GM18508 (cell line): ENCODE measurements around the gene EVI5L.
"Not testable (repeated sequence)": the region's sequence is repeated elsewhere in the genome, so short reads cannot be mapped to it uniquely, and the experiment has no call there.

Experiments used
- ATAC-seq: cut with Tn5 transposase; IDR thresholded peaks from one replicate; pipeline ENCODE4 v1.9.1; 2021; ENCODE audit warnings: moderate number of reproducible peaks; ENCODE audit not compliant: insufficient read depth, unreplicated experiment

EVI5L gene

DNA sequence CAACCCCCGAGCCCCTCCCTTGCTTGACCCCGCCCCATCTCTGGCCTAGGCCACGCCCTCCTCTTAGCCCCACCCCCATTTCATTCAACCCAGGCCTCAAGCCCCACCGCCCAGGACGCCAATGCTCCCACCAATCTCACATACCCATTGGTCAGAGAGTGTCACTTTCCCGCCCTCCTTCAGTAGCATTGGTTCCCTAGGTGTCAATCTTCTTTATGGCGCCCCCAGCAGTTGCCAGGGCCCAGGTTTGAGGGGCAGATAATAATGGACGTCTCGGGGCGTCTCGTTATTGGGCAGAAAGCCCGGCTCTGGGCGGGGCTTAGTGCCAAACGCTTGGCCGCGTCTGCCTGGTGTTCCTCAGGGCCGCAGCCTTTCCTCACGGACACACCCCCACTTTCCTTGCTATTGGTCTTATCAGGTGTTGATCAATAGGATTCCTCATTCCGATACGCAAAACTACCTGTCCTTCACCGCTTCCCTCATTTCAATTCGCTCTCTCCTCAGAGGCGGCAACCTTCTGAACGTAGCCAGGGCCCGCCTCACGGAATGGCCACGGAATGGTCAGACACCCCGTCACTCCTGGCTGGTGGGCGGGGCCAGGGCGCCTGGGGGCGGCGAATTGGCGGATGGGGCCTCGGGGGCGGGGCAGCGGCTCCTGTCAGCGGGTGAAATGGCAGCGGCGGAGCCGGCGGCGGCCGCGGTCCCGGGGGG is at the start of gene EVI5L:
Gene EVI5L (plus strand): TSS at position 658 of the 711 bp plus-strand sequence. CDS start 16,325 bp downstream, outside the sequence.
- ATAC-seq: peak; percentile 77

DNA sequence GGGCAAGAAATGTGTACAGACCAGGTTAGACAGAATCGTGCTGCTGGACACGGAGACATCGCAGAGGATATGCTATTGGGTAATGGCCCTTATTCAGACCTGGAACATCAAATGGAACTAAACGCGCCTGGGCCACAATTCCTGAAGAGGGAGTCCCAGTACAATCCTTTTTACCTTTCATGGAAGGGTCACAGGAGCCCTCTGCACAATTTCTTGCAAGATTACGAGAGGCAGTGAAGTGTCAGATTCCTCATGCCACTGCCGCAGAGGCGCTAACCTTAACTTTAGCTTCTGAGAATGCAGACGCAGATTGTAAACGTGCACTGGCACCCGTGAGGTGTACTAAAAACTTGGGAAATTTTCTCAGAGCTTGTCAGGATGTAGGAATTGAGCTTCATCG is 48.9 kb upstream of the EVI5L start:
- no peak for ATAC-seq

DNA sequence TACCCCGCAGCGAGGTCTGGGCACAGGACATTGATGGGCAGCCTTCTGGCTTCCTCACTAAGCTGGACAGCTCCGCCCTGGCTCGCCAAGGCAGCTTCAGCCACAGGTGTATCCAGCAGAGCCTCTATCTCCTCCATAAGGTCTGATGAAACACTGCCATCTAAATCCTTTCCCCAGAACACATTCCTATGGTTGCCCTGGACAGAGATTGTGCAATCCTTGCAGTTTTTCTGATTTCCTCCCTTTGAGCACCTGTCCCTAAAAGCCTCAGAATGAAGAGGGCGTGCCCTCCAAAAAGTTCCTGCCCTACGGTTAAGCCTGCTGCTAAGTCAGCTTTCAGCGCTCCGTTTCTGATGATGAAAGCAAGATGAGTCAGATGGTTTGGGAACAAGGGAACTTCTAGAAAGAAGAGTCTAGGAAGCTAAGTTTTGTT is 46.0 kb upstream of the EVI5L start:
- ATAC-seq: no peak

DNA sequence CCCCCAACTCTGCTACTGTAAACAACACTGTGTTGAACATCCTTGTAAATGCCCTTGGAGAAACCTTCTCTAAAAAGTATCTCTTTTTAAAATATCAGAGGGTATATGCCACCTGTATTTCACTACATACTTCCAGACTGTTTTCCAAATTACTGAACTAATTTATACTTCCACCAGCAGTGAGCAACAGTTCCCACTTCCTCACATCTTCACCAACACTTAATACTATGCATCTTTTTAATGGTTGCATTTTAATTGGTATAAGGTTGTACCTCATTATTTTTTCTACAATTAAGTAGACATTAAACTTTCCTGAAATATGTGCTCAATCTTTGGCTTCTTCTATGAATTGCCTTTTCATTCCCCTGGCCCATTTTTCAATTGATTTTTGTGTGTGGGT is 45.2 kb upstream of the EVI5L start:
- no peak for ATAC-seq

DNA sequence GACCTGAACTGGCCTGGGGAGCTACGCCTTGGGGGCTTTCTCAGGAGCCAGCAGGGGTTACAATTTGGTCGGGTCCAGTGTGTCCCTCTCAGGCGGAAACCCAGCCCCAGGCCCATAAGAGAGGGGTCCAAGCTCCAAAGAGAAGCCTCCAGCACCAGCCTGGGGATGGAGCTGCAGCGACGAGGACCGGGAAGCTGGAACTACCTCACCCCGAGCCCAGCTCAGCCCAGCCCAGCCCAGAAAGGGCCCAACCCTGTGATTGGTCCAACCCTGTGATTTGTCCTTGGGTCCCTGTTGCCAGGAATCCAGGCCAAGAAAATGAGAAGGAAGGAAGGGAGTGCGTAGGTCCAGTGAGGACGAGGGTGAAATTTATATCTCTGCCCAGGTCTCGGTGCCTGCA is 42.9 kb upstream of the EVI5L start:
- no peak for ATAC-seq

DNA sequence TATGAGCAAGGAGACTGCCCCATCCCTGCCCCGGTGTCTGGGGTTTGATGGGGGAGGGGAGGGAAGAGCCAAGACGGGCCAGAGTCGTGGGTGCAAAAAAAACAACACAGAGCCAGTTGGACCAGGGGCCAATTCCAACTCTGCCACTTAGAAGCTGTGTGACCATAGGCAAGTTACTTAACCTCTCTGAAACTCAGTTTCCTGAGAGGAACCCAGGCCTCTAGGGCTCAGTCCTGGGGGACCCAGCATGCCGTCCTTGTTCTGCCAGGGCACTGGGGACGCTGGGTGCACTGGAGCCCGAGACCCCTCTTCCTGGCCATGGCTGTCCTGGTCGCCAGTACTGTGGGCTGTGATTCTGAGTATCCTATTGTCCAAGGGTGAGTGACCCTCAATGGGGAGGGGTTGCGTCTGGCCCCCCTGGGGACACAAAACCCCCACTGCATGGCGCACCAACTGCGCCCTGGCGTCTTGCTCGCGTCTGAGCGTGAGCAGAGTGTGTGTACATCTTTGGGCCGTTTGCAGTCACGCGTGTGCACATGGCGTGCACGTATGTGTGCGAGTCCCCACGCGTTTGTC is 42.3 kb upstream of the EVI5L start:
- ATAC-seq: no peak

DNA sequence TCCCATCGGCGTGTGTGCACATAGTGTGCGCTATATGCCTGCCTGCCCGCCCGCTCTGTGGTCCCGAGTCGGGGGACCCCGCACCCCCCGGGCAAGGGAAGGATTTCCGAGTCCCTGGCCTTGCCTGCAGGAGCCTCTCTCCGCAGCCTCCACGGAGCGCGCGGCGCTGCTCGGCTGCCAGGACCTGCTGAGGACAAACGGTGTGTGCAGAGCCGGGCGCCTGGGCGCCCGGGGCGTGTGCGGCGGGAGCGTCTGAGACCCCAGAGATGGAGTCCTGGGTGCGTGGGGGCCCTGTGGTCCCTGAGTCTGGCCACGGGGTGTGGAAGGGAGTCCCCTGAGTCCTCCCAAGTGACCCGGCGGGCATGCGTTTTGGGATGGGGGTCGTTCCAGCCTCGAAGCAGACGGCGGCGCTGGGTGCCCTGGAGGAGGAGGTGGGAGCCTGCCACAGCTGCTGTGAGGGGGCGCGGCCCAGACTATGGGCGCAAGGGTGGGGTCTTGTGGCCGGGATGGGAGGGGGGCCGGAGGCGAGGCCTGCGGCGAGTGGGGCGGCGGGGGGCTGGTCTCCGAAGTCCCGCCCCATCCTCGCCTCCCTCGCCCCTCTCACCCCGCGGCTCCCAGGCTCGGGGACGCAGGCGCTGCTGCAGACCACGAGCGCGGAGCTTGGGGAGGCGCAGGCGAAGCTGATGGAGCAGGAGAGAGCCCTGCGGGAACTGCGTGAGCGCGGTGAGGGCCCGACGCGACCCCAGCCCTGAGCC is 41.7 kb upstream of the EVI5L start:
- no peak for ATAC-seq

DNA sequence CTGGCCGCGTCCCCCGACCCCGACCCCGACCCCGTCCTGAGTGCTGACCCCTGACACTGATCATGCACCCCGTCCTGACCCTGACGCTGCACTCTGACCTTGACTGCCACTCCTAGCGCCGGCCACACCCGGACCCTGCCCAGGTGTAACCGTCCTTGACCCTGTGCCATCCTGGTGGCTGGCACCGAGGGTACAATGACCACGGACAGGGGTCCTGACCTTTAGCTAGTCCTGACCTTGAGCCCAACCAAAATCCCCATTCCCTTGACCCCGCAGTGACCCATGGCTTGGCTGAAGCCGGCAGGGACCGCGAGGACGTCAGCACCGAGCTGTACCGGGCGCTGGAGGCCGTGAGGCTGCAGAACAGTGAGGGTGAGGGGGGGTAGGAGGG is 41.1 kb upstream of the EVI5L start:
- no peak for ATAC-seq

DNA sequence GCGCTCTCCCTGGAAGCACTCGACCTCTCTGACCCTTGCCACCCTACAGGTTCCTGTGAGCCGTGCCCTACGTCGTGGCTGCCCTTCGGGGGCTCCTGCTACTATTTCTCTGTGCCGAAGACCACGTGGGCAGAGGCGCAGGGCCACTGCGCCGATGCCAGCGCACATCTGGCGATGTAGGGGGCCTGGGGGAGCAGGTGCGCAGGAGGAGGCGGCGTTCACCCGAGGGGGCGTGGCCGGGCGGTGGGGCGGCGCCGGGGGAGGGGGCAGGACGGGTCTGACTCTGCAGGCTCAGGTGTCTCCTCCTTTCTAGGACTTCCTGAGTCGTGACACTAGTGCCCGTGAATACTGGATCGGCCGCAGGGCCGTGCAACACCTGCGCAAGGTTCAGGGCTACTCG is 40.6 kb upstream of the EVI5L start:
- no peak for ATAC-seq

DNA sequence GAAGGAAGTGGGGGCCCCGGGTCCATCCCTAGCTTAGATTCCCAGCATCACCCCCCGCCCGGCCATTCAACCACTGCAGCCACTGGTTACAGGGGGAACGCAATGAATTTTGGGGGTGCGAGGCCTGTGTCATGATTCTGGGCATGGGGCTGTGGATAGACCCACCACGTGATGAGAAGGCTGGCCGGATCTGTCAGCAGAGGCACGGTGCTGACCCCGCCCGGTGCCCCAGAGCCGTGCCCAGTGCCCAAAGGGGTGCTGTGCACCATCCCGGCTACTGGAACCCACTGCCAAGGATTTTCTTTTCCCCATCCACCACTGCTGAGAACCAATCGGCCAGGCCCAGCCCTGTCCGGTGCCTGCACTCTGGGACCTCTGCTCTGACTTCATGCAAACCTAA is 39.6 kb upstream of the EVI5L start:
- ATAC-seq: no peak

DNA sequence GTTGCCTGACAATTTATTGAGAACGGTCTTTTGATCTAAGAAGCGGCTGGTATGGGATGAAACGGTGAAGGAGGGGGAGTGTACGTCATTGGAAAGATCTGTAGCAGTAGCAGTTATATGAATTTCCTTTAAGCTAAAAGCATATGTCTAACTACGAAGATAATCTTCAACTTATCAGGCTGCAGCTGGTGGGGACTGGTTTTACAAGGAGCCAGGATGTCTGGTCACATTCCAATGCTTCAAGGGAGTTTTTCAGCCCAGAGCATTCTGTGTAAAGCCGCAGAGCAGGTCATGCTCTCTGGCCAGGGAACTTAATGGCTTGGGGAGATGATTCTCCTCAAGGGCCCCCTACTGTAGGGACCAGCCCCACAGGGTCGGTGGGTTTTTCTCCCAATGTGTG is 37.7 kb upstream of the EVI5L start:
- ATAC-seq: no peak

DNA sequence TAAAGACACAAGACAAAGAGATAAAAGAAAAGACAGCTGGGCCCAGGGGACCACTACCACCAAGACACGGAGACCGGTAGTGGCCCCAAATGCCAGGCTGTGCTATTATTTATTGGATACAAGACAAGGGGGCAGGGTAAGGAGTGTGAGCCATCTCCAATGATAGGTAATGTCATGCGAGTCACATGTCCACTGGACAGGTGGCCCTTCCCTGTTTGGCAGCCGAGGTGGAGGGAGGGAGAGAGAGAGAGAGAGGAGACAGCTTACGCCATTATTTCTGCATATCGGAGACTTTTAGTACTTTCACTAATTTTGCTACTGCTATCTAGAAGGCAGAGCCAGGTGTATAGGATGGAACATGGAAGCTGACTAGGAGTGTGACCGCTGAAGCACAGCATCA is 37.3 kb upstream of the EVI5L start:
- ATAC-seq: not testable (repeated sequence)

DNA sequence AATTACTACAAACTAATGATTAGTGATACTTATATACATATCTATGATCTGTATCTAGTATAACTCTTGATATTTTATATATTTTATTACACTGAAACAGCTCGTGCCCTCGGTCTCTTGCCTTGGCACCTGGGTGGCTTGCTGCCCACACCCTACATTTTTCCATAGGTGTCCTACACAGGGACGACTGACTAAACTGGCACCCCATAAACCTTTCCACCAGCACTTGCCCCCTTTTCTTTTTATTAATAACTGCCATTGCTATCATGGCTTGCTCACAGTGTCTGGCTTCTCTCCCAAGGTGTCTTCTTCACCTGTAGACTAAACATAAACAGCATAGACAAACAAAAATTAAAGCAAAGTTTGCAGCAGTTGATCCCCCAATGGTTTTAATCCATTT is 36.5 kb upstream of the EVI5L start:
- ATAC-seq: no peak

DNA sequence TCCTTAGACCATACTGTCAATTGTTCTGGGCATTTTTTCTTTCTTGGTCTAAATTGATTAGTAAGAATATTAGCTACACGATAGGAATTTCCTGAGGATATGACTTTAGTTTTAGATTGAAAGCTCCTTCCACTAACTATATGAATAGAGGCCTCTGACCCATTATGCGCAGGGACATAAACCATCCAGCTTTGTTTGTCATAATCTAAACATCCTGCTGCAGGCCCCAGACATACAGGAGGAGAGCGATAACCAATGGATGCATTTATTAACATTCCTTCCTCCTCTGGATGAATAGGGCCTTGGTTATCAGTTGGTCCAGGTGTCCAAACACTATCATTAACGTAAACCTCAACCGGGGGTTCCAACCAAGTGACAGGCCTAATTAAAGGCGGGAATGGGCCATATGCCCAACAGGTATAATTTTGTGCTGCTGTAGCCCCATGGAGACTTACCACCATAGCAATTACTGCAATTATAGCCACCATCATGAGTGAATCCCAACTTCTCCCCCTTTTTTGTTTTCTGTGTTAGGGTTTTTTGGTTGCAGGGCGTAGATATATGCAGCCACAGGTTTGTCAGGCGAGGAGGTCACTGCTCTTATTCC is 34.4 kb upstream of the EVI5L start:
- ATAC-seq: no peak

DNA sequence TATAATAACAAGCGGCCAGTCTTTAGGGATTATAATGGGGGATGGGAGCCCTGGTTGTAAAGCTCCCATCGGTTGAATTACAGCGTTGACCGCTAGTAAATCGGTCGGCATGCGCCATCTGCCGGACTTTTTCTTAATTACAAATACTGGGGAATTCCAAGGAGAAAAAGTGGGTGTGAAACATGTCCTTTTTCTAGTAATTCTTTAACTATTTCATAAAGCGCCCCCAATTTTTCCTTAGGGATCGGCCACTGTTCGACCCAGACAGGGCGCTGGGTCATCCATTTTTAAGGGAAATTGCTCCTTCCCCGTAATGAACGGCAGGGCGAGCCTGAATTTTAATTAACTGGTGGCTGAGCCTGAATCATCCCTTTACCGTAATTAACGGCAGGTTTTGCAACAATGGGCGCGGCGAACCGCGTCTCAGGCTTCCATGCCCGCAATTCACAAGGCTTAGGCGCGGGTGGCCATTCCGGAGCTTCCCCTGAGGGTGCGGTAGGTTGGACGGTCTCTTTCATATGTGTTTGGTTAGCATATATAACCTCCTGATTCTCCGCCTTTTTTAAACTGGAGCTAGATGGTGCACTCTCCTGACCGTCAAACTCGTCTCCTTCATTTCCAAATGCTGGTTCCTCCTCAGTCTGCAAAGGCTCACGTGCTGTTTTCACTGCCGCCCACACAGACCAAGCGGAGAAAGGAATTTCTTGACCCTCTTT is 30.2 kb upstream of the EVI5L start:
- no peak for ATAC-seq

DNA sequence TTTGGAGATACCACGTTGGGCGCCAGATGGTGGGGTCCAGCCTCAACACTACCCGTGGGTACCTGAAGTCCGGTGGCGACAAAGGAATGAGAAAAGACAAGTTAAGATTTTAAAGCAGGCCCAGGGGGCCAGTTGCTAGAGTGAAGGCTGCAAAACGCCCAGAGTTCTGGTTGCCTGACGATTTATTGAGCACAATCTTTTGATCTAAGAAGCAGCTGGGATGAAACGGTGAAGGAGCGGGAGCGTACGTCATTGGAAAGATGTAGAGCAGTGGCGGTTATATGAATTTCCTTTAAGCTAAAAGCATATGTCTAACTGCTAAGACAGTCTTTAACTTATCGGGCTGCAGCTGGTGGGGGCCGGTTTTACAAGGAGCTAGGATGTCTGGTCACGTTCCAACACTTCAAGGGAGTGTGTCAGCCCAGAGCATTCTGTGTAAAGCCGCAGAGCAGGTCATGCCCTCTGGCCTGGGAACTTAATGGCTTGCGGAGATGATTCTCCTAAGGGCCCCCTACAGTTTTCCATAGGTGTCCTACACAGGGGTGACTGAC is 28.9 kb upstream of the EVI5L start:
- ATAC-seq: no peak

DNA sequence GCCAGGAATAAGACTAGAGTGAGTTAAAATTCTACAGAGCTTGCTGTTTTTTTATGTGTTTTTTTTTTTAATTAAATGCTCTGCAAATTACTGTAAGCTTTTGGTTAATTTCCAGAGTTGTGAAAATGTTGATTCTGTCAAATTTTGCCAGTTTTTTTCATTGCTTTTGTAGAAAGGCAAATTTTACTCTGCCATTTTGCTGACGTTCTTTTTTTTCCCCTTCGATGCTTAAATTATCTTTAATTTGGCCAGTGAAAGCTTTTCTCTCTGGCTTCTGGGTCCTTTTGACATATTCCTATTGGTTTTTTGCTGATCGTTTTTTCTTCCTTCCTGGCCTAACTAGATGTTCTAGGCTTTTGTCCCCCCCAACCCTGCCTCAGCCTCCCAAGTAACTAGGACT is 23.8 kb upstream of the EVI5L start:
- ATAC-seq: no peak

DNA sequence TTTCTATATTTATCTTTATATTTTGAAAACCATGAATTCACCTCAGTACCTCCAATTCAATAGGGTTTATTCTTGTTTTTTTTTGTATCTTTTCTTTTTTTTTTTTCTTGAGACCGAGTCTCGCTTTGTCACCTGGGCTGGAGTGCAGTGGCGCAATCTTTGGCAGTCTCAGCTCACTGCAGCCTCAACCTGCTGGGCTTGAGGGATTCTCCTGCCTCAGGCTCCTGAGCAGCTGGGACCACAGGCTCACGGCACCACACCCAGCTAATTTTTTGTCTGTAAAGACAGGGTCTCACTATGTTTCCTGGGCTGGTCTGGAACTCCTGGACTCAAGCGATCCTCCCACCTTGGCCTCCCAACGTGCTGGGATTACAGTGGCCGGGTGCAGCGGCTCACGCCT is 23.1 kb upstream of the EVI5L start:
- ATAC-seq: no peak

DNA sequence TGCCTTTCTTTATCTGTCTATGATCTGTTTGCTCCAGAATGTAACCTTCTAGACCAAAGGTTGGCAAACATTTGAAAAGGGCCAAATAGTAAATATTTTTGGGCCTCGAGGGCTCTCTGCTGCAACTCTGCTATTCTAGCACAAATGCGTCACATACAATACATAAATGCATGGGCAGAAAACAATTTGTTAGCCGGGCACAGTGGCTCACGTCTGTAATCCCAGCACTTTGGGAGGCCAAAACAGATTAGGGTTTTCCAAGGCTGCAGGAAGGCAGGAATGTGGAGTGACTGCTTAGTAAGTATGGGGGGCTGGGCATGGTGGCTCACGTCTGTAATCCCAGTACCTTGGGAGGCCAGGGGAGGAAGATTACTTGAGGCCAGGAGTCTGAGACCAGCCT is 21.9 kb upstream of the EVI5L start:
- ATAC-seq: no peak

DNA sequence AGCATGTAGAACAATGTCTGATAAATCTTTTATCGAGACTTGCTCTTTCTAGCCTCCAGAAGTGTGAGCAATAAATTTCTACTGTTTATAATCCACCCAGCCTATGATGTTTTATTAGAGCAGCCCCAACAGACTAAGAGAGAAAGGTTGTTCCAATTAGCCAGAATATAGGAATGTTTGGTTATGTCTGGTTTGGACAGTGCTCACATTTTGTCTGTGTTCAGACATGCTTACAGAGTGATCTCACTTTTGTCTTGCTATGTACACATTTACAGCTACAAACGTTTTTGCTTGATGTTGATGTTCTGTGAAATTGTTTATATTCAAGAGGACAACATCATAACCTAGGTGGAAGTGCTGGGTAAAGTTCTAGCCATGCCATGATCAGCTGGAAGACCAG is 18.0 kb upstream of the EVI5L start:
- ATAC-seq: no peak
